Activated naive CD4-positive, alpha-beta T cell treated with anti-CD3 and anti-CD28 coated beads, Interleukin-2, amount 50 U/mL, for 24 hours (primary cell): ENCODE data around the gene EXOSC5.
A peak's percentile ranks its signal among the peaks of the same experiment; 100 is the strongest.
"Not testable (repeated sequence)": the region's sequence is repeated elsewhere in the genome, so short reads cannot be mapped to it uniquely, and the experiment has no call there.

ENCODE experiments used
- H3K27ac Mint-ChIP-seq: one replicate; pipeline ENCODE4 v1.8.0; 2021; ENCODE audit warnings: mild to moderate bottlenecking, mixed read lengths
- H3K27me3 Mint-ChIP-seq: one replicate; pipeline ENCODE4 v1.8.0; 2021; ENCODE audit warnings: mixed read lengths
- H3K36me3 Mint-ChIP-seq: one replicate; pipeline ENCODE4 v1.8.0; 2021; ENCODE audit warnings: mixed read lengths
- H3K4me1 Mint-ChIP-seq: one replicate; pipeline ENCODE4 v1.8.0; 2021; ENCODE audit warnings: mixed read lengths
- H3K4me3 Mint-ChIP-seq: one replicate; pipeline ENCODE4 v1.8.0; 2021; ENCODE audit warnings: mild to moderate bottlenecking, mixed read lengths
- H3K9me3 Mint-ChIP-seq: one replicate; pipeline ENCODE4 v1.8.0; 2021; ENCODE audit warnings: mixed read lengths

The EXOSC5 gene

DNA sequence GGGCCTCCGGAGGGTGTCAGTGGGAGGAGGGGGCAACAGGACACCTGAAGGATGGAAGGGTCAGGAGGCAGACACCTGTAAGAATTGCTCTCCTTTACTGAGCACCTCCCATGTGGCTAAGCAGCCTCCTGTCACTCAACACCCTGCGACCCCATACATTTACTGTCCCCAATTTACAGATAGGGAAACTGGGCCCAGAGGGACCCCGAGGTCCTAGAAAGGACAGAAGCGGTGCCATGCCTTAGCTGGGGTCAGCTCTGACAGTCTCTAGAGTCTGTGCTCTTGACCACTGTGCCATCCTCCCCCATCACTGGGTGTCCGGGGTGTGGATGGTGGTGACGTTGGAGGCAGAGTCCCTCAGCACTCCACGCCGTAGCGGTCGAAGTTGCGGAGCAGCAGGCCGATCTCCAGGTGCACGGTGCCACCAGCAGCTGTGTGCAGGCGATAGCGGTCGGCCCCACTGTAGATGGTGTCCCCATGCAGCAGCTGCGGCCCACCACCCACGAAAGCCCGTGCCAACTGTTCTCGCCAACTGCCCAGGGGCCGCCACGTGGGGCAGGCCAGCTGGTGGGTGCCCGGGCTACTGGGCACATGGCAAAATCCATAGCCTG, 42.7 kb downstream of the EXOSC5 start:
- Mint-ChIP-seq H3K9me3 (no peaks in the 10 kb centered on the region), H3K4me3 (peak overlapping the region; percentile 91), H3K4me1 (peaks cover 56% of the 10 kb centered on the region), H3K36me3 (no peaks in the 10 kb centered on the region), H3K27me3 (no peaks in the 10 kb centered on the region), H3K27ac (peak overlapping the region; percentile 88)

GRCh38 chr19:41353466-41354342, 43.5 kb downstream of the EXOSC5 start, which contains the start of gene TGFB1:
TGFB1 (minus strand) TSS chr19:41353922; CDS start chr19:41353044, 878 bp downstream.
- Mint-ChIP-seq H3K36me3 (peaks cover 3% of the 10 kb centered on the region), H3K4me3 (peak within 1 kb of the TSS; percentile 95), H3K4me1 (peaks cover 63% of the 10 kb centered on the region), H3K27ac (peak within 1 kb of the TSS; percentile 88), H3K9me3 (no peaks in the 10 kb centered on the region), H3K27me3 (no peaks in the 10 kb centered on the region)

DNA sequence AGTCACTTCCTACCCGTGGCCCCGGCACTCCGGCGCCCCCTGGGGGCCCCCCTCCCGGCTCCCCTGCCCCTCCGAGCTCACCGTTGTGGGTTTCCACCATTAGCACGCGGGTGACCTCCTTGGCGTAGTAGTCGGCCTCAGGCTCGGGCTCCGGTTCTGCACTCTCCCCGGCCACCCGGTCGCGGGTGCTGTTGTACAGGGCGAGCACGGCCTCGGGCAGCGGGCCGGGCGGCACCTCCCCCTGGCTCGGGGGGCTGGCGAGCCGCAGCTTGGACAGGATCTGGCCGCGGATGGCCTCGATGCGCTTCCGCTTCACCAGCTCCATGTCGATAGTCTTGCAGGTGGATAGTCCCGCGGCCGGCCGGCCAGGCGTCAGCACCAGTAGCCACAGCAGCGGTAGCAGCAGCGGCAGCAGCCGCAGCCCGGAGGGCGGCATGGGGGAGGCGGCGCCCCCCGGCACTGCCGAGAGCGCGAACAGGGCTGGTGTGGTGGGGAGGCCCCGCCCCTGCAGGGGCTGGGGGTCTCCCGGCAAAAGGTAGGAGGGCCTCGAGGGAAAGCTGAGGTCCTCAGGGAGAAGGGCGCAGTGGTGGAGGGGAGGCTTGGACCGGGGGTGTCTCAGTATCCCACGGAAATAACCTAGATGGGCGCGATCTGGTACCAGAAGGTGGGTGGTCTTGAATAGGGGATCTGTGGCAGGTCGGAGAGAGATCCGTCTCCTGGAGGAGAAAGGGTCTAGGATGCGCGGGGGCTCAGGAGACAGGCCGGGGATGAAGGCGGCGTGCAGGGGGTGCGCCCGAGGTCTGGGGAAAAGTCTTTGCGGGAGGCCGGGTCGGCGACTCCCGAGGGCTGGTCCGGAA, 44.3 kb downstream of the EXOSC5 start:
- Mint-ChIP-seq H3K4me3 (peak overlapping the region; percentile 95), H3K4me1 (peaks cover 60% of the 10 kb centered on the region), H3K36me3 (peaks cover 6% of the 10 kb centered on the region), H3K27ac (peak overlapping the region; percentile 97), H3K9me3 (no peaks in the 10 kb centered on the region), H3K27me3 (no peaks in the 10 kb centered on the region)

DNA sequence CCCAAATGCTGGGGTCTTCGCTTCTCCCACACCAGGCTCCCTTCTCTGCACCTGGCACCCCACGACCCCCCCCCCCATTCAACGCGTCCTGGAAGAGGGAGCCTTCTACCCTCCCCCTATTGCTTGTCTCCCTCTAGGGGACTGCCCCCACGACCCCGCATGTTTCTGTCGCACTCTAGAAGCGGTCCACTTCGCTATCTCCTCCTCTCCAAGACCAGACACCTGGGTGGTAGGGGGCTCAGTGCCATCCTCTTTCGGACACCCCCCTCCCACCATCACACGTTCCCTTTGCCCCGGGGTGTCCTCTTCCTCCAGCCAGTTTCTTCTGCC, 44.9 kb downstream of the EXOSC5 start:
- peak overlapping the region; percentile 97 for H3K27ac Mint-ChIP-seq
- H3K4me1 Mint-ChIP-seq = peaks cover 54% of the 10 kb centered on the region
- H3K36me3 Mint-ChIP-seq = peaks cover 6% of the 10 kb centered on the region
- H3K9me3 Mint-ChIP-seq = no peaks in the 10 kb centered on the region
- H3K27me3 Mint-ChIP-seq = no peaks in the 10 kb centered on the region
- H3K4me3 Mint-ChIP-seq = peak overlapping the region; percentile 95

GRCh38 chr19:41351339-41352245, 45.6 kb downstream of the EXOSC5 start:
- Mint-ChIP-seq H3K4me3 (peak overlapping the region; percentile 95), H3K27ac (peak overlapping the region; percentile 97), H3K36me3 (peaks cover 6% of the 10 kb centered on the region), H3K9me3 (no peaks in the 10 kb centered on the region), H3K27me3 (no peaks in the 10 kb centered on the region), H3K4me1 (peaks cover 51% of the 10 kb centered on the region)

DNA sequence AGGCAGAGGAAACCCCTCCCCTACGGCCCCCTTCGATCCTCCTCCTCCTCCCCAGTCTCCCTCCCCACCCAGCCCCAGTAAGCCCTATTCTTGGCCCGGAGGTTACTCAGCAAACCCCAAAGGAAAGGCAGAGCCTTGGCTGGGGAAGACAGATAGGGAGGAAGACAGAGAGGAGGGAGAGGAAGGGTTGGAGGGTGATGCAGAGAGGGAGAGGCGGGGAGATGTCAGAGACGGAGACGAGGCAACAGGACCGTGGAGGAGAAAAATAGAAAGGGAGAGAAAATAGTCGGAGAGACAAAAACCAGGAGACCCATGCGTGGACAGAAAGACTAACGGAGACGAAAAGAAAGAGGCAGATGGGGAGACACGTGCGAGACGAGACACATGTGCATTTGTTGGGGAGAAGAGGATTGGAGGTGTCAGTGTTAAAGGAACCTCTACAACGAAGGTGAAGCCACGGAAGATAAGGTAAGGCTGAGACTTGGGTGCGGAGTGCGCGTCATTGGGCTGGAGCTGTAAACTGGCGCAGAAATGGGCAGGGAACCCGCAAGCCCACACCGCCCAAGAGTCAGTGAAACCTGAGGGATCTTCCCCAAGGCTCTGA, 46.3 kb downstream of the EXOSC5 start:
- H3K4me3 Mint-ChIP-seq = peak overlapping the region; percentile 95

DNA sequence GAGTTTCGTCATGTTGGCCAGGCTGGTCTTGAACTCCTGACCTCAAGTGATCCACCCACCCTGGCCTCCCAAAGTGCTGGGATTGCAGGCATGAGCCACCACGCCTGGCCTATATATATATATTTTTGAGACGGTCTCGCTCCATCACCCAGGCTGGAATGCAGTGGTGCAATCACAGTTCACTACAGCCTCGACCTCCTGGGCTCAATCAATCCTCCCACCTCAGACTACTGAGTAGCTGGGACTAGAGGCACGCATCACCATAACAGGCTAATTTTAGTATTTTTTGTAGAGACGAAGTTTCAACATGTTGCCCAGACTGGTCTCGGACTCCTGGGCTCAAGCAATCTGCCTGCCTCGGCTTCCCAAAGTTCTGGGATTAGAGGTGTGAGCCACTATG, 50.2 kb downstream of the EXOSC5 start:
- H3K9me3 Mint-ChIP-seq, H3K27ac Mint-ChIP-seq, H3K4me3 Mint-ChIP-seq, H3K27me3 Mint-ChIP-seq, H3K36me3 Mint-ChIP-seq: not testable (repeated sequence)
- peaks cover 55% of the 10 kb centered on the region for H3K4me1 Mint-ChIP-seq

More for the DNA sequence above, 46.3 kb downstream of the EXOSC5 start:
- H3K4me1 Mint-ChIP-seq = peaks cover 48% of the 10 kb centered on the region
- no peaks in the 10 kb centered on the region for H3K9me3 Mint-ChIP-seq
- H3K27me3 Mint-ChIP-seq = no peaks in the 10 kb centered on the region
- H3K36me3 Mint-ChIP-seq = peaks cover 6% of the 10 kb centered on the region
- H3K27ac Mint-ChIP-seq = peak overlapping the region; percentile 80

DNA sequence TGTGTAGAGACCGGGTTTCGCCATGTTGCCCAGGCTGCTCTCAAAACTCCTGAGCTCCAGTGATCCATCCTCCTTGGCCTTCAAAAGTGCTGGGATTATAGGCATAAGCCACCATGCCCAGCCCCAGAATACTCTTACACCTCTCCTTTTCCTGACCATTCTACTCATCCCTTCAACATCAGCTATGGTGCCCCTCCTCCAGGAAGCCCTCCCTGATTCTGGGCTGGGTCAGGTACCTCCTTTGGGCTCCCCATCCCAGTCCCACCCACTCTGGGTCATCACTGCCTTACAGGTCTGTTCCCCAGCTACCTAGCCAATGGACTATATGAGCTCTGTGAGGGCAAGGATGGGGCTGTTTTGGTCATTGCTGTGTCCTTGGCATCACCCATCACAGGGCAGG, 53.0 kb downstream of the EXOSC5 start:
- Mint-ChIP-seq H3K4me1 (peaks cover 47% of the 10 kb centered on the region), H3K27ac (peak overlapping the region; percentile 23), H3K27me3 (no peaks in the 10 kb centered on the region), H3K4me3 (no peak overlapping the region), H3K36me3 (peaks cover 14% of the 10 kb centered on the region), H3K9me3 (no peaks in the 10 kb centered on the region)

DNA sequence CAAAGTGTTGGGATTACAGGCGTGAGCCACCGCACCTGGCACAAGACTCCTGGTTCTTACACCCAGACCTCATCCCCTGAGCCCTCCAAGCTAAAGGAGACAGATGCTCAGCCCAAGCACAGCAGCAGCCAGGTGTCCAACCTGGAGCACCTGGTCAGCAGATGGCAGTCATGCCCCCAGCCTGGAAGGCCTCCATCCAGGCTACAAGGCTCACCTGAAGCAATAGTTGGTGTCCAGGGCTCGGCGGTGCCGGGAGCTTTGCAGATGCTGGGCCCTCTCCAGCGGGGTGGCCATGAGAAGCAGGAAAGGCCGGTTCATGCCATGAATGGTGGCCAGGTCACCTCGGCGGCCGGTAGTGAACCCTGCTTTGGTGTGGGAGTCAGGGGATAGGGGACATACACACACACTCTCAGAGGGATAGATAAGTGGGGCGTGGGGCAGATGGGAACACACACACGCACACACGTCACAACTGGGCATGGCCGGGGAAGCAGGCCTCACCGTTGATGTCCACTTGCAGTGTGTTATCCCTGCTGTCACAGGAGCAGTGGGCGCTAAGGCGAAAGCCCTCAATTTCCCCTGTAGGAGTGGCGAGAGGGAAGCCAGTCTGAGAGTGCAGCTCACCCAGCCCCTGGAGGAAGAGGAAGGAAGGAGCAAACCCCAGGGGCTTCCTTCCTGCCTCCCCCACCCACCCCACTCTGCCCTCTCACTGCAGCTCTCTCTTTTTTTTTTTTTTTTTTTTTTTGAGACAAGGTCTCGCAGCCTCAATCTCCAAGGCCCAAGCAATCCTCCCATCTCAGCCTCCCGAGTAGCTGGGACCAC, 55.3 kb downstream of the EXOSC5 start:
- Mint-ChIP-seq H3K9me3 (no peaks in the 10 kb centered on the region), H3K27me3 (no peaks in the 10 kb centered on the region), H3K36me3 (peaks cover 8% of the 10 kb centered on the region), H3K4me1 (peaks cover 40% of the 10 kb centered on the region), H3K27ac (peak overlapping the region; percentile 35), H3K4me3 (peak overlapping the region; percentile 26)

GRCh38 chr19:41339936-41340335, 57.2 kb downstream of the EXOSC5 start:
- H3K27me3 Mint-ChIP-seq = no peaks in the 10 kb centered on the region
- no peak overlapping the region for H3K4me3 Mint-ChIP-seq
- peaks cover 8% of the 10 kb centered on the region for H3K36me3 Mint-ChIP-seq
- H3K4me1 Mint-ChIP-seq = peaks cover 35% of the 10 kb centered on the region
- H3K9me3 Mint-ChIP-seq = no peaks in the 10 kb centered on the region
- peak overlapping the region; percentile 30 for H3K27ac Mint-ChIP-seq
